SHP77 treated with DMSO at 0.1 percent for 48 hours (cell line): ENCODE results near the gene GLRX3.
"Not testable (repeated sequence)": the region's sequence is repeated elsewhere in the genome, so short reads cannot be mapped to it uniquely, and the experiment has no call there.

Experiments used
- DNase-seq: peaks from one replicate; lab custom pipeline; 2025; lab: John Stamatoyannopoulos, UW

The GLRX3 gene

GRCh38 chr10:130189608-130190054 lies 53.4 kb downstream of the GLRX3 start:
- no peak for DNase-seq

- peak; percentile 10 for DNase-seq
Observed at GRCh38 chr10:130190055-130190736, 54.0 kb downstream of the GLRX3 start.

DNA sequence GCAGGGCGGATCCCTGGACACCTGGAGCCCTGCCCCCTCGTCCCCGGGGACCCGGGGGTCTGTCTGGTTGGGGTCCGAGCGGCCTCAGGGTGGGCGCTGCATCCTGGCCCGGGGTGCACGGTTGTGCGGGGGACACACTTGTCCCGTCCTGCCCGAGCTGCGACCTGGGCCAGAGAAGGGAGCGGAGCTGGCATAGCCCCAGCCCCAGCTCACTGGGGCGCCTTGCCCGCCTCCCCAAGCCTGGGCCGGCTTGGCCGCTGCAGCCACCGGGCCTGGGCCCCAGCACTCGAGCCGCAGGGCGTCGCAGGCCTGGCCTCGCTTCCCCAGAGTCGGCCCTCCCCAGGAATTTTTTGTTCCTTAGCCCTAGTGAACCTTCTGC lies 54.5 kb downstream of the GLRX3 start:
- no peak for DNase-seq

DNA sequence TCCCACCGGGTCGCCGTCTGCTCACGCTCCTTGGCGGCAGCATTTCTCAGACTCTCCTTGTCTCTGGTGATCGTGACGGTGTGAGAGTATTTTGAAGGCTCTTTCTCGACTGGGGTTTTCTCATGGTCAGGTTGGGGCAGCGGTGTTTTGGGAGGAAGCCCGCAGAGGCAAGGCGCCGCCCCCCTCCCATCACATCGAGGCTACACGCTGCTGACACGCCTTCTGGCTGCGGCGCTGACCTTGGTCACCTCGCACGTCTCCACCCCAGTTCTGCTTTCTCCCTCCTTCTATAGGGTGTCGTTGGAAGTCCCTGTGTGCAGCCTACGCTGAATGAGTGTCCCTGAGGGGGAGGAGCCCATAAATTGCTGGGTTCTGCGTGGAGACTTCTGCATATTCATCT lies 55.2 kb downstream of the GLRX3 start:
- DNase-seq: no peak

DNA sequence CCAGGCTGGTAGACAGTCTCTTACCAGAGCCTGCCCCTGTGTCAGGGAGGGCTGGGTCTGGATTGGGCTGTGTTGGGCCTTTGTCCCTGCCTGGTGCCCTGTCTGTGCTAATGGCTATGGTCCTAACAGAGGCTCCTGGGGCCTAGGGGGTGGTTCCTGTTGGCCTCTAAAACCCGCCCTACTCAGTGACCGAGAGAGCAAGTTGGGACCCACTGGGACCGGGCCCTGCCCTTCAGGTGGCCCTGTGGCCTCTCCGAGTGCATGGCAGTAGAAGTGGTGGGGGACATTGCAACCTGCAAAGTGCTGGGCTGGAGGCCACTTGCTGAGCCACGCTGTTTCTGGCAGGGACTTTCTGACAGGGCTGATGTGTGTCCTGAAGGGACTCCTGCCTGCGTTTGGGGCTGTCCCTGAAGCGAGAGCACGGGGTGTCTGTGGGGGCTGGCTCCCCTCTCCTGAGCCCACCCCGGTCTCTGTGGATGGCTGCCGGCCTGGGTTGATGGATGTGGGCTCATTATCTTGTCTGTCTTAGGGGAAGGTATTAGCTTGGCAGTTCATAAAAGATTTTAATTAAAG lies 56.2 kb downstream of the GLRX3 start:
- no peak for DNase-seq

DNA sequence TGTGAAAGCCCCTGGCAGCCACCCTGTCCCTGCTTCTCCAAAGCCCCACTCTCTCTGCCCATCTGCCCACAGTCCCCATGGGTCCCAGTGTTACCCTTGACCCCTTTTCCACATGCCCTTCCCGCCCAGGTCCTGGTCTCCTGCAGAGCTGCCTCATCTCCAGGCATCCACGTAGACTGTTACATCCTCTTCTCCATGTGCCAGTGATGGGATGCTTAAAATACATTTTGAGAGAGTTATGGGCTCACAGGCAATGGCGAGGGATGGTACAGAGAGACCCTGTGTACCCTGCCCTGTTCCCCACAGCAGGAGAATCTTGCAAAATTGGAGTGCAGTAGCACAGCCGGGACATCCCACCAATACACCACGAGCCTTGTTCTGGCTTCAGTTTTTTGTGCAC lies 56.8 kb downstream of the GLRX3 start:
- DNase-seq: no peak

- DNase-seq: no peak
Observed at GRCh38 chr10:130193493-130194193, 57.5 kb downstream of the GLRX3 start.

- no peak for DNase-seq
Observed at GRCh38 chr10:130194194-130194990, 58.2 kb downstream of the GLRX3 start.

DNA sequence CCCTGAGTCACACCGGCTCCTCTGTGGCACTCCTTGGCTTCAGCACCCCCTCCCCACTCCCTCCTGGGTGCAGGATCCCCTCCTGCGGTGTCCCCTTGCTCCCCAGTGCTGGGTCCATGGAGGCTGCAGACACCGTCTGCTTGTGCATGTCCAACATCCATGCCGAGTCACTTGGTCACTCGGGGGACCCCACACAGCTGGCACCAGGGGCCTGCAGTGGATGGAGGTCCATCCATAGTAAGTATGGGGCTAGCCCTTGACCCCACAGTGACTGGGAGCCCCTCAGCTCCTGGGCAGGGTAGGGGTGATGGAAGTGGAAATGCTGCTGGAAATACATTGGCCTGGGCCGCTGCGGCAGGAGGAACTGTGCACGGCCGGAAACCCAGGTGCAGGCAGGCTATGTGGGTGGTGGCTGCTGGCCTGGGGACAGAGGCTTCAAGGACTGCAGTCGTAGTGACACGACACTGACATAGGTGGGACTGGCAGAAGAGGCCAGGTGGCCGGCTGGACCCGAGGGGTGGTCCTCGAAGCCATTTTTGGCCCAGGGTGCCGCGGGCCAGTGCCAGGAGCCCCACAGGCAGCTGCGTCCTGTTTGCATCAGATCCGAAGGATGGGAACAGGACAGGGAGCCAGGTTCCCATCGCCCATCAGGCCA lies 58.9 kb downstream of the GLRX3 start:
- DNase-seq: no peak

GRCh38 chr10:130195746-130196294 lies 59.6 kb downstream of the GLRX3 start:
- DNase-seq: no peak

- DNase-seq: no peak
Observed at GRCh38 chr10:130196511-130197487, 60.6 kb downstream of the GLRX3 start.

DNA sequence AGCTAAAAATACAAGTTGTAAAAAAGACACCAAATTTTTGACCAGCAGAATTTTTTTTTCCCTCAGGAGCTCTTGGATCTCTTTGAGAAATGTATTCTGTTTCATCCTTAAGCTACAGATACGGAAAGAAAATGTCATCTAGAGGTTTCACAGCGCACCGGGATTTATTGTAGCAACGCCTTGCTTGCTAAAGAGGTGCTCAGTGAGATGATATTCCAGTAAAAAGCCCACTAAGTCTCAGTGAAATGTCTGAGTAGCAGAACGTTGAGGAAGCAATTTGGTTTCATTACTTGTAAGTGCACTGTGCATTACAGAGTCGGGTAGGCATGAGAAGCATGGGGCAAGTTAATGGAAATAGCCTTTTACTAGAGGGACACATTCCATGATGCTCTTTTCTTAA lies 62.5 kb downstream of the GLRX3 start:
- no peak for DNase-seq

GRCh38 chr10:130200179-130201042 lies 64.2 kb downstream of the GLRX3 start:
- no peak for DNase-seq

DNA sequence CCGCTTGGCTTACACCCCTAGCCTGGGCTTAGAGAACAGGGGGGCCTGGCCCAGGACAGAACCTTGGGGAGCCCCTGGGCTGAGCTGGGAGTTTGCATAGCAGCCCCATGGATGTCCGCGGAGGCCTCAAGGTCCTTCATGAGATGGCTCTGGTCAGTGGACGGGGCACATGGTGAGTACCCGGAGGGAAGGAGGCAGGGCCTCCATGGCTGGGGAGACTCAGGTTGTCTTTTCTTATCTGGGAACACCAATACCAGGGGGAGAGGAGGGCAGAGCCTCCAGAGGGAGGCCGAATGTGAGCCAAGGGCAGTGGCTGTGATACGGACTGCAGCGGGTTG lies 64.8 kb downstream of the GLRX3 start:
- DNase-seq: no peak

- DNase-seq: not testable (repeated sequence)
Observed at GRCh38 chr10:130202150-130202549, 66.0 kb downstream of the GLRX3 start.

- DNase-seq: no peak
Observed at GRCh38 chr10:130202984-130203621, 66.9 kb downstream of the GLRX3 start.

- DNase-seq: no peak
Observed at GRCh38 chr10:130203626-130204025, 67.4 kb downstream of the GLRX3 start.

DNA sequence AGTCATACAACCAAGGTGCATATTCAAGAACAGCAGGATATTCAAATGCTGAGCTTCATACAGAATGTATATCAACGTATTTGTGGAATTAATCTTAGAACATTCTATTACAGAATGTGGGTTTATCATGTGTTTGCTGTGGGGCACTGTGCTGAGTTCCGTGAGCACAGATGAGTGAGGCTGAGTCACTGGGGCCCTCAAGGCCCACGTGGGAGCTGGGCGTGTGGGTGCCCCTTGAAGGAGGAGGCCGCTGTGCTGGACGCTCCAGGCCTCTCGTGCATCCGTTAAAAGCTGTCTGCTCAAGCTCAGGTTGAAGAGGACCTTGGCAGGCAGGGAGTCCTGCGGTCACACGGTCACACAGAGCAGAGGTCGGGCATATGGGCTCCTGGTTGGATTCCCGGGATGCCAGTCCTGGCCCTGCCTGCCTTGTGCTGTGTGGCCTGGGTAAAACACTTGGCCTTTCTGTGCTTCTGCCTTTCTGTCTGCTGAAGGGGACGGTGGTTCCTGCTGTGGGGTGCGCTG lies 70.1 kb downstream of the GLRX3 start:
- DNase-seq: no peak

DNA sequence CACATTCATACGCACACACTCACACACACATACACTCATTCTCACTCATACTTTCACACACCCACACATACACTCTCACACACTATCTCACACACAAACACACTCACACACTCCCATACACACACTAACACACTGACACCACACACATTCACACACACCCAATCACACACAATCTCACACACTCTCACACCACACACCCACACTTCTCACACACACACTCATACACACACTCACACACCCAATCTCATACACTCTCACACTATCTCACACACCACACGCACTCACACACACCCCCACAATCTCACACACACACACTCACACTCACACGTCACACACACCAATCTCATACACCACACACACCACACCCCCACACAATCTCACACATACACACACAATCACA lies 71.0 kb downstream of the GLRX3 start:
- DNase-seq: no peak
